ENCODE measurements around the gene GBE1.

- TF ChIP-seq POLR2A (IDR thresholded peaks at IDR 0.05) (no peak), CTCF (IDR thresholded peaks at IDR 0.05) (no peak)
These were observed 116.2 kb downstream of the GBE1 start for GRCh38 chr3:81645248-81645647.

Data from body of pancreas (tissue), 4 donors.